ENCODE results near the gene RECQL.

DNA sequence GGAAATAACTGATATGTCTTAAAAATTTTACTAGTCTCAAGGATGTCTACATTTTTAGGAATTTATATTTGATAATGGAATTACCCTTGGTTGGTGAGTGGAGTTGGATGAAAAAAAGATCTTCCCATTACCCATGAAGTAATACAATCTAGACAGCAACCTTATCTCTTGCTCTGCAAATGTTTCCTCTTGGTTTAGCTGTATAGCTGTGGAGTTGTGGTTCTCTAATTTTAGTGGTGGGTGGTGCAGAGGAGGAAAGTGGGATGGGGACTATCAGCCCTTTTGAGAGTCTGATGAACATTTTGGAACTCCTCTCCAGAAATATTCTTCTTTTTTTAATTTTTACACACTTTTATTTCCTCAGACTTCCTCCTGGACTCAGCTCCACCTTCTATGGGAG lies 41.7 kb upstream of the RECQL start:
- TF ChIP-seq EP300 (IDR thresholded peaks at IDR 0.05), result no peak
- TF ChIP-seq, protein P1, sequence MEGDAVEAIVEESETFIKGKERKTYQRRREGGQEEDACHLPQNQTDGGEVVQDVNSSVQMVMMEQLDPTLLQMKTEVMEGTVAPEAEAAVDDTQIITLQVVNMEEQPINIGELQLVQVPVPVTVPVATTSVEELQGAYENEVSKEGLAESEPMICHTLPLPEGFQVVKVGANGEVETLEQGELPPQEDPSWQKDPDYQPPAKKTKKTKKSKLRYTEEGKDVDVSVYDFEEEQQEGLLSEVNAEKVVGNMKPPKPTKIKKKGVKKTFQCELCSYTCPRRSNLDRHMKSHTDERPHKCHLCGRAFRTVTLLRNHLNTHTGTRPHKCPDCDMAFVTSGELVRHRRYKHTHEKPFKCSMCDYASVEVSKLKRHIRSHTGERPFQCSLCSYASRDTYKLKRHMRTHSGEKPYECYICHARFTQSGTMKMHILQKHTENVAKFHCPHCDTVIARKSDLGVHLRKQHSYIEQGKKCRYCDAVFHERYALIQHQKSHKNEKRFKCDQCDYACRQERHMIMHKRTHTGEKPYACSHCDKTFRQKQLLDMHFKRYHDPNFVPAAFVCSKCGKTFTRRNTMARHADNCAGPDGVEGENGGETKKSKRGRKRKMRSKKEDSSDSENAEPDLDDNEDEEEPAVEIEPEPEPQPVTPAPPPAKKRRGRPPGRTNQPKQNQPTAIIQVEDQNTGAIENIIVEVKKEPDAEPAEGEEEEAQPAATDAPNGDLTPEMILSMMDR (IDR thresholded peaks at IDR 0.05), result no peak

Measured in tibial nerve (tissue), 4 donors.